ENCODE measurements around the gene PNPLA2. TPM values are rescaled to one million over a fixed set of nuclear protein-coding genes. Genes with fewer than 3 reads are reported as not detected.
A peak's percentile ranks its signal among the peaks of the same experiment; 100 is the strongest.

The PNPLA2 gene
- total and polyA plus RNA-seq, 2 donors from 2014 or later = 67.9 to 173 TPM

DNA sequence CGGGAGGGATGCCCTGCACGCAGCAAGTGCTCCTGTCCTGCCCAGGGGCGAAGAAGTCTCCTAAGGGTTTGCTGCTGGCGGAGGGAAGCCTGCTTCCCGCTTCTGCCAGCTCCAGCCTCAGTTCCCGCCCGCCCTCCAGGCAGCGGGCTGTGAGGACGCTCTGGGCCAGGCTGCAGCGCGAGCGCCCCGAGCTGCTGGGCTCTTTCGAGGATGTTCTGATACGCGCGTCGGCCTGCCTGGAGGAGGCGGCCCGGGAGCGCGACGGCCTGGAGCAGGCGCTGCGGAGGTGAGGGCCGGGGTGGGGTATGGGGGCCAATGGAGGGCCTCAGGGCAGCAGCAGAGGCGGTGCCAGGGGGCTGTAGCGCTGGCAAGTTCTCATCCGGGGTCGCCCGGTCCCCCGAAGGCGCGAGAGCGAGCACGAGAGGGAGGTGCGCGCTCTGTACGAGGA lies 11.2 kb downstream of the PNPLA2 start:
- no peaks in the 10 kb centered on the region for H3K36me3 ChIP-seq (ENCODE audit: control insufficient read depth in 2 of 3, insufficient read depth in 3 of 3, low read length in 3 of 3)
- no peaks in the 10 kb centered on the region for H3K27me3 ChIP-seq (ENCODE audit: control insufficient read depth, insufficient read depth, low read length)
- no peak for DNase-seq
- H3K4me1 ChIP-seq (ENCODE audit: control insufficient read depth in 2 of 3, insufficient read depth in 2 of 3, low read depth in 1 of 3, low read length in 3 of 3) = peaks cover 0 to 54% (median 22%) of the 10 kb centered on the region in 3 donors
- intact Hi-C loops (cut with DNase I) = no loop called here
- no peak overlapping the region for H3K27ac ChIP-seq (ENCODE audit: low read depth in 2 of 2, low read length in 2 of 2)
- H3K9ac ChIP-seq (ENCODE audit: low read length in 3 of 3) = no peak overlapping the region
- peak overlapping the region in 2 of 3 donors; percentile 45 to 51 for H3K4me3 ChIP-seq (ENCODE audit: low read length in 3 of 3)
- H3K9me3 ChIP-seq (ENCODE audit: control insufficient read depth in 2 of 3, insufficient read depth in 1 of 3, low read length in 3 of 3) = no peaks in the 10 kb centered on the region
- TF ChIP-seq, protein P1, sequence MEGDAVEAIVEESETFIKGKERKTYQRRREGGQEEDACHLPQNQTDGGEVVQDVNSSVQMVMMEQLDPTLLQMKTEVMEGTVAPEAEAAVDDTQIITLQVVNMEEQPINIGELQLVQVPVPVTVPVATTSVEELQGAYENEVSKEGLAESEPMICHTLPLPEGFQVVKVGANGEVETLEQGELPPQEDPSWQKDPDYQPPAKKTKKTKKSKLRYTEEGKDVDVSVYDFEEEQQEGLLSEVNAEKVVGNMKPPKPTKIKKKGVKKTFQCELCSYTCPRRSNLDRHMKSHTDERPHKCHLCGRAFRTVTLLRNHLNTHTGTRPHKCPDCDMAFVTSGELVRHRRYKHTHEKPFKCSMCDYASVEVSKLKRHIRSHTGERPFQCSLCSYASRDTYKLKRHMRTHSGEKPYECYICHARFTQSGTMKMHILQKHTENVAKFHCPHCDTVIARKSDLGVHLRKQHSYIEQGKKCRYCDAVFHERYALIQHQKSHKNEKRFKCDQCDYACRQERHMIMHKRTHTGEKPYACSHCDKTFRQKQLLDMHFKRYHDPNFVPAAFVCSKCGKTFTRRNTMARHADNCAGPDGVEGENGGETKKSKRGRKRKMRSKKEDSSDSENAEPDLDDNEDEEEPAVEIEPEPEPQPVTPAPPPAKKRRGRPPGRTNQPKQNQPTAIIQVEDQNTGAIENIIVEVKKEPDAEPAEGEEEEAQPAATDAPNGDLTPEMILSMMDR (IDR thresholded peaks at IDR 0.05; ENCODE audit: borderline replicate concordance, extremely low read depth, insufficient read depth) = no peak
- FAIRE-seq = no peak

DNA sequence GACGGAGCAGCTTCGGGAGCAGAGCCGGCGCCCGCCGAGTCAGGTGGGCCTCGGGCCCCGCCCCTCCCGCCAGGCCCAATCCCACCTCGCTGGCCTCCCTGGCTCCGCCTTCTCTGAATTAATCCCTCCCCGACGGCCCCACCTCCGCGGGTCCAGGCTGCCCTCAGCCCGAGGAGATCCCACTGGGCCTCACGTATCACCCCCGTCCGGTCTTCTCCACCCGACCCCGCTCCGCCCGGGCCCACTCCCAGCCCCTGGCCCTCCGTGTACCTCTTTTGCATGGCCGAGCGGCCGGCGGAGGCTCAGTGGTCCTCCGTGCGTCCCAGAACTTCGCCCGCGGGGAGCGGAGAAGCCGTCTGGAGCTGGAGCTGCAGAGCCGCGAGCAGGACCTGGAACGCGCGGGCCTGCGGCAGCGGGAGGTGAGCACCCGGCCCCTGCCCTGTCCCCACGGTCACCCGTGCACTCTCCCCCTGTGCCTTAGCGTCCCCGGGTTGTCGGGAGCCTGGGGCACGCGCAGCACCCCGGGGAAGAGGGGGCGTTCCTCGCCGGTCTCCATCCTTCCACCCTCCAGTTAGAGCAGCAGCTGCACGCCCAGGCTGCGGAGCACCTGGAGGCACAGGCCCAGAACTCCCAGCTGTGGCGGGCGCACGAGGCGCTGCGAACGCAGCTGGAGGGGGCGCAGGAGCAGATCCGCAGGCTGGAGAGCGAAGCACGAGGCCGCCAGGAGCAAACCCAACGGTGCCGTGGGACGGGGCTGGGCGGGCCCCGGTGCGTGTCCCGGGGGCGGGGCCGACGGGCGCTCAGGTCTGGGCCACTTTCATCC lies 11.8 kb downstream of the PNPLA2 start:
- H3K9me3 ChIP-seq (ENCODE audit: control insufficient read depth in 2 of 3, insufficient read depth in 1 of 3, low read length in 3 of 3) = no peaks in the 10 kb centered on the region
- peaks cover 0 to 58% (median 22%) of the 10 kb centered on the region in 3 donors for H3K4me1 ChIP-seq (ENCODE audit: control insufficient read depth in 2 of 3, insufficient read depth in 2 of 3, low read depth in 1 of 3, low read length in 3 of 3)
- H3K27me3 ChIP-seq (ENCODE audit: control insufficient read depth, insufficient read depth, low read length) = no peaks in the 10 kb centered on the region
- FAIRE-seq (no peak), DNase-seq (peak; percentile 85 to 93 (median 91))
- no peak overlapping the region for H3K9ac ChIP-seq (ENCODE audit: low read length in 3 of 3)
- H3K4me3 ChIP-seq (ENCODE audit: low read length in 3 of 3) = peak overlapping the region in 1 of 3 donors; percentile 51
- H3K27ac ChIP-seq (ENCODE audit: low read depth in 2 of 2, low read length in 2 of 2) = no peak overlapping the region
- no peaks in the 10 kb centered on the region for H3K36me3 ChIP-seq (ENCODE audit: control insufficient read depth in 2 of 3, insufficient read depth in 3 of 3, low read length in 3 of 3)
- TF ChIP-seq, protein P1 (IDR thresholded peaks at IDR 0.05; ENCODE audit: borderline replicate concordance, extremely low read depth, insufficient read depth) = no peak
- intact Hi-C loops (cut with DNase I) = no loop called here

DNA sequence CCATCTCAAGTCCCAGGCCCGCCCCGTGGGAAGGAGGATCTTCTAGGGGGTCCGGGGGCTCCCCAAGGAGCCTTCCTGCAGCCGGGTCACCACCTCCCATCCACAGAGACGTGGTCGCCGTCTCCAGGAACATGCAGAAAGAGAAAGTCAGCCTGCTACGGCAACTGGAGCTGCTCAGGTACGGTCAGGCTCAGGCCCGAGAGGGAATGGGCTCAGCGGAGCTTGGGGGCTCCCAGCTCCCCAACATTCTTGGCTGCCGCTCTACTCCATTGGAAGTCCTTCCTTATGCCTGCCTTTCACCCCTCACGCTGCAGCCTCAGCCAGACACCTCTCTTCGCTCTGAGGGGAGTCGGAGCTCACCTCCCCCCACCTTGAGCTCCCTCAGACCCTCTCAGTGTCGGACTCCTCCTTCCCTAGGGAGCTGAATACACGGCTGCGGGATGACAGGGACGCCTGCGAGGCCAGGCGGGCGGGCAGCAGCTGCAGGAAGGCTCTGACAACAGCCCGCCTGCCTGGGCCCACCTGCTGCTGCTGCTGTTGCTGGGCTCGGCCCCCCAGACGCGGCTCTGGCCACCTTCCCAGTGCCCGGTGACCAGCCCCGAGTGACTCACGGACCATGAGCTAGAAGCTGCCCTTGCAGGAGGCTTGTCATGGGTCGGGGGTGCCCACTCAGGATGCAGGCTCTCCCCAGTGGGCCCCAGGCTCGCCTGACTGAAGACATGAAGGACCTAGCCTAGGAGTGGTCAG lies 12.6 kb downstream of the PNPLA2 start:
- Histone ChIP-seq H3K9me3 (ENCODE audit: control insufficient read depth in 2 of 3, insufficient read depth in 1 of 3, low read length in 3 of 3) (no peaks in the 10 kb centered on the region), H3K9ac (ENCODE audit: low read length in 3 of 3) (no peak overlapping the region), H3K36me3 (ENCODE audit: control insufficient read depth in 2 of 3, insufficient read depth in 3 of 3, low read length in 3 of 3) (no peaks in the 10 kb centered on the region), H3K27me3 (ENCODE audit: control insufficient read depth, insufficient read depth, low read length) (no peaks in the 10 kb centered on the region), H3K4me3 (ENCODE audit: low read length in 3 of 3) (no peak overlapping the region), H3K27ac (ENCODE audit: low read depth in 2 of 2, low read length in 2 of 2) (no peak overlapping the region), H3K4me1 (ENCODE audit: control insufficient read depth in 2 of 3, insufficient read depth in 2 of 3, low read depth in 1 of 3, low read length in 3 of 3) (peaks cover 0 to 56% (median 22%) of the 10 kb centered on the region in 3 donors)
- FAIRE-seq (no peak), DNase-seq (no peak)
- TF ChIP-seq, protein P1 (IDR thresholded peaks at IDR 0.05; ENCODE audit: borderline replicate concordance, extremely low read depth, insufficient read depth) = no peak
- intact Hi-C loops (cut with DNase I) = no loop called here

Data from kidney (tissue), 14 donors.